Measurements from ENCODE around the gene CDCA3.

The CDCA3 gene

DNA sequence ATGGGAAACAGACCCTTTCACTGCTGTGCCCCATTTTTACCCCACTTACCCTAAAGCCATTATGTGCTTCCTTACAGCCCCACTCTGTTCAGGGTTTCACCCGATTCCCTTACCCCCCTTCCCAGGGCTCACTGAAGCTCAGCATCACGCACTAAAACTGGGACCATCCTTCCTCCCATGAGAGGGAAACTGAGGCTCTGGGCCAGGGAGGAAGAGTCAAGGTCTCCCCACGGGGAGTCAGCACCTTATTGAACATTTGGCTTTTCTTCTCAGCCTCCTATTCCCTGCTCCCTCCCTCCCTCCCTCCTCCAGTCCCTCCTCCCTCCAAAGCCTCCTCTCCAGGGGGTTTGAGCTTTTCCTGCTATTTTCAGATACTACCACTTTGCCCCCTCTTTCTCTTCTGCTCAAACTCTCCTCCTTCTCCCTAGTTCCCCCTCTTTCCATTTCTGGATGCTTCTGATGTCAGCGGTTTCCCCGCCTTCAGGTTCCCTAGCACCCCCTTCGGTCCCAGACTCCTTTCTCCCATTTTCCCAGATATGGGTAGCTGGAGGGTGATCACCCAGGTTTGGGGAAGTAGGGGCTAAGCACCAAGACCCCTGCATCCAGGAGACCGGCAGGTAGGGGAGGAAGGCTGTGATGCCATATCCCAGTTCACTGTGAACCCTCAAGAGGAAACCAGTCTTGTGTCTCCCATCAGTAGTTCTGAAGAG lies 28.5 kb downstream of the CDCA3 start:
- TF ChIP-seq CTCF (conservative IDR thresholded peaks at IDR 0.05; ENCODE audit: low read depth, low read length): no peak
- no peak for DNase-seq (ENCODE audit: low read depth)
- peak overlapping the region; percentile 58 for H3K4me3 ChIP-seq (ENCODE audit: low read depth, low read length)

- peak within 1 kb of the TSS; percentile 58 for H3K4me3 ChIP-seq (ENCODE audit: low read depth, low read length)
- no peak for TF ChIP-seq CTCF (conservative IDR thresholded peaks at IDR 0.05; ENCODE audit: low read depth, low read length)
- peak; percentile 62 for DNase-seq (ENCODE audit: low read depth)
Measured at GRCh38 chr12:6821591-6822425, 29.3 kb downstream of the CDCA3 start, which contains the start of gene GPR162. TSS of gene GPR162 (plus strand) at chr12:6821821. CDS start at chr12:6823899, 2,078 bp downstream.

DNA sequence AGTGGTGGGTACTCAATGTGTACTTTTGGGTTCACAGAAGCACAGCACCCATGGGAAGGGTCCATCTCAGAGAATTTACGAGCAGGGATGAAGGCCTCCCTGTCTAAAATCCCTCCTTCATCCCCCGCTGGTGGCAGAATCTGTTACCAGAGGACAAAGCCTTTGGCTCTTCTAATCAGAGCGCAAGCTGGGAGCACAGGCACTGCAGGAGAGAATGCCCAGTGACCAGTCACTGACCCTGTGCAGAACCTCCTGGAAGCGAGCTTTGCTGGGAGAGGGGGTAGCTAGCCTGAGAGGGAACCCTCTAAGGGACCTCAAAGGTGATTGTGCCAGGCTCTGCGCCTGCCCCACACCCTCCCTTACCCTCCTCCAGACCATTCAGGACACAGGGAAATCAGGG lies 30.9 kb downstream of the CDCA3 start:
- no peak for TF ChIP-seq CTCF (conservative IDR thresholded peaks at IDR 0.05; ENCODE audit: low read depth, low read length)
- no peak for DNase-seq (ENCODE audit: low read depth)
- H3K4me3 ChIP-seq (ENCODE audit: low read depth, low read length): no peak overlapping the region

- H3K4me3 ChIP-seq (ENCODE audit: low read depth, low read length): no peak overlapping the region
- no peak for DNase-seq (ENCODE audit: low read depth)
- no peak for TF ChIP-seq CTCF (conservative IDR thresholded peaks at IDR 0.05; ENCODE audit: low read depth, low read length)
Measured at GRCh38 chr12:6819106-6820030, 31.7 kb downstream of the CDCA3 start.

- no peak for DNase-seq (ENCODE audit: low read depth)
- no peak overlapping the region for H3K4me3 ChIP-seq (ENCODE audit: low read depth, low read length)
- no peak for TF ChIP-seq CTCF (conservative IDR thresholded peaks at IDR 0.05; ENCODE audit: low read depth, low read length)
Measured at GRCh38 chr12:6818645-6819044, 32.4 kb downstream of the CDCA3 start.

DNA sequence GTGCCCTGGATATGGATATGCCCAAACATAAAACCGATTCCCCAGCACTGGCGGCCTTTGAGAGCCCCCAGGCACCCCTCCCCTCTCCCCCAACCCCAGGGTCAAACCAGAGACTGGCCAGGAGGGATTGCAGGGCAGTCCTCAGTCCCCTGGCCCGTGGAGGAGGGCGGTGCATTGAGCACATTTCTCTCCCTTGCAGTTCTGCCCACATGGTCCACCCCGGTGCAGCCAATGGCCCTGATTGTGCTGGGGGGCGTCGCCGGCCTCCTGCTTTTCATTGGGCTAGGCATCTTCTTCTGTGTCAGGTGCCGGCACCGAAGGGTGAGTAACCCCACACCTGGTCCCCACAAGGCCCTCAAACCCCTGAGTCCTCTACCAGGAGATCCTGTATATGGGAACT lies 32.9 kb downstream of the CDCA3 start:
- TF ChIP-seq CTCF (conservative IDR thresholded peaks at IDR 0.05; ENCODE audit: low read depth, low read length): no peak
- DNase-seq (ENCODE audit: low read depth): no peak
- H3K4me3 ChIP-seq (ENCODE audit: low read depth, low read length): no peak overlapping the region
